Gastroesophageal sphincter (tissue), 4 donors: ENCODE data around the gene SNPH. TPM values are rescaled to one million over a fixed set of nuclear protein-coding genes. Genes with fewer than 3 reads are reported as not detected.

ENCODE experiments used
- ATAC-seq: fragments of 150-250 bp; one replicate; pipeline ENCODE4 v1.9.1; 2016; ENCODE audit warnings: mild to moderate bottlenecking, moderate library complexity
- H3K27ac ChIP-seq, 4 donors: fragments of 200-600 bp; sonication (generic) in 3 of 4; 1 replicate in 3 of 4; 2 replicates in 1 of 4; pipeline ENCODE4 v1.5.1; 2016 to 2019
- H3K27me3 ChIP-seq: fragments of 200-600 bp; sonication (generic); one replicate; pipeline ENCODE4 v1.5.1; 2019
- H3K36me3 ChIP-seq, 2 donors: fragments of 200-600 bp; sonication (generic); one replicate each; pipeline ENCODE4 v1.5.1; 2019; ENCODE audit warnings: control low read depth in 1 of 2
- H3K4me1 ChIP-seq, 3 donors: fragments of 200-600 bp; sonication (generic); 1 replicate in 2 of 3; 2 replicates in 1 of 3; pipeline ENCODE4 v1.5.1; 2016 to 2019; ENCODE audit warnings: control low read depth in 2 of 3
- H3K4me3 ChIP-seq, 2 donors: fragments of 200-600 bp; sonication (generic); one replicate each; pipeline ENCODE4 v1.5.1; 2019; ENCODE audit warnings: mild to moderate bottlenecking in 1 of 2, moderate library complexity in 1 of 2
- H3K9me3 ChIP-seq, 3 donors: fragments of 200-600 bp; sonication (generic); one replicate each; pipeline ENCODE4 v1.5.1; 2017 to 2019; ENCODE audit warnings: control low read depth in 2 of 3
- EP300 ChIP-seq: sonication (generic); formaldehyde crosslinking; IDR thresholded peaks from one replicate; pipeline ENCODE4 v1.6.1; 2017; ENCODE audit warnings: antibody characterized with exemption, mild to moderate bottlenecking
- POLR2A ChIP-seq, 2 donors: fragments of 450-650 bp; IDR thresholded peaks; one replicate each; pipeline ENCODE4 v1.6.1; 2017; ENCODE audit warnings: antibody characterized with exemption in 2 of 2, mild to moderate bottlenecking in 2 of 2, moderate library complexity in 1 of 2
- POLR2AphosphoS5 ChIP-seq: sonication (generic); formaldehyde crosslinking; IDR thresholded peaks from one replicate; pipeline ENCODE4 v1.6.1; 2017; ENCODE audit warnings: antibody characterized with exemption
- WGBS, 2 donors: methylation state at CpG; one replicate each; pipeline ENCODE4 v1.1.5; 2018; ENCODE audit warnings: low coverage in 1 of 2; 5-methylcytosine and 5-hydroxymethylcytosine counted together
- total RNA-seq, 4 donors: library from RNA; depleted of rRNA; stranded (reverse); fragments of >200 nt; gene quantifications; one replicate each; pipeline ENCODE4 v1.1.0, GENCODE V29; 2016
- TF ChIP-seq, protein P1 (sequence below), 4 experiments: fragments of 200-600 bp in 2 of 4; fragments of 450-650 bp in 2 of 4; sonication (generic) in 1 of 4; IDR thresholded peaks; one replicate each; pipeline ENCODE4 v1.5.1; 2017 to 2019; ENCODE audit warnings: antibody characterized with exemption in 4 of 4, mild to moderate bottlenecking in 2 of 4, moderate library complexity in 2 of 4

SNPH gene
- total RNA-seq, 4 donors from 2014 or later, result 9.8 to 31.6 (median 12.5) TPM

DNA sequence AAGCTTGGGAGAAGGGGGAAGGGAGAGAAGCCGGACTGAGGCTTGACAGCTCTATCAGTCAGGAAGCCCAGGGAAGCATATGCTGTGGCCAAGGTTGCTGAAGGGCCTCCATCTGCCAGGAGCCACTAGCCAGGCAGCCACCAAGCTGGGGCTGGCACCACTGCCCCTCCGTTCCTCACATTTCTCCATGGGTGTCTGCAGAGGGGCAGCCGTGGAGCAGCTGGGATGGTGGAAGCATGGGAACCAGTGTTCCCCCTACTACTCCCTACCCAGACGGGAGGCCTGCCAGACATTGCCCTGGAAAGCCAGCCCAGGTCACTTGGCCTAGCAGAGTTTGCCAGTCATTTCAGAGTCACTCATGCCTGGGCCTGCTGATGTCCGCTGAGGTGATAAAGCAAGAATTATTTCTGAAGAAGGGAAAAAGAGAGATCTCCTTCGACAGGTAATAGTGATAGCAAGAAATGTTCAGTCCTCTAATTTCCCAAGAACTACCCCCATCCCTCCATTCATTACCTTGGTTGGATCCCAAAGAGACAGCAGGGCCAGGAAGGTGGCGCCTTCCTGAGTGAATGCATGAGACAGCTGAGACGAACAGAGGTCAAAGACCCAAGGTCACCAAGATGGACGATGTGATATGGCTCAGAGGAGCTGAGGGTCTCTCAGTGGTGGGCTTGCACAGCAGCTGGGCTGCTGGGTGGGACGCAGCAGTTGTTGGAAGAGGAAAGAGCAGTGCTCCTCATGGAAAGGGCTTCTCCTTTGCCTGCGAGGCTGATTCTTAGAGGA, 21.9 kb downstream of the SNPH start:
- no peaks in the 10 kb centered on the region for H3K27me3 ChIP-seq
- no peaks in the 10 kb centered on the region for H3K9me3 ChIP-seq
- H3K36me3 ChIP-seq, result no peaks in the 10 kb centered on the region
- no peak overlapping the region for H3K27ac ChIP-seq
- TF ChIP-seq EP300 (no peak), POLR2AphosphoS5 (no peak), POLR2A (IDR thresholded peaks at IDR 0.05) (no peak)
- TF ChIP-seq, protein P1, sequence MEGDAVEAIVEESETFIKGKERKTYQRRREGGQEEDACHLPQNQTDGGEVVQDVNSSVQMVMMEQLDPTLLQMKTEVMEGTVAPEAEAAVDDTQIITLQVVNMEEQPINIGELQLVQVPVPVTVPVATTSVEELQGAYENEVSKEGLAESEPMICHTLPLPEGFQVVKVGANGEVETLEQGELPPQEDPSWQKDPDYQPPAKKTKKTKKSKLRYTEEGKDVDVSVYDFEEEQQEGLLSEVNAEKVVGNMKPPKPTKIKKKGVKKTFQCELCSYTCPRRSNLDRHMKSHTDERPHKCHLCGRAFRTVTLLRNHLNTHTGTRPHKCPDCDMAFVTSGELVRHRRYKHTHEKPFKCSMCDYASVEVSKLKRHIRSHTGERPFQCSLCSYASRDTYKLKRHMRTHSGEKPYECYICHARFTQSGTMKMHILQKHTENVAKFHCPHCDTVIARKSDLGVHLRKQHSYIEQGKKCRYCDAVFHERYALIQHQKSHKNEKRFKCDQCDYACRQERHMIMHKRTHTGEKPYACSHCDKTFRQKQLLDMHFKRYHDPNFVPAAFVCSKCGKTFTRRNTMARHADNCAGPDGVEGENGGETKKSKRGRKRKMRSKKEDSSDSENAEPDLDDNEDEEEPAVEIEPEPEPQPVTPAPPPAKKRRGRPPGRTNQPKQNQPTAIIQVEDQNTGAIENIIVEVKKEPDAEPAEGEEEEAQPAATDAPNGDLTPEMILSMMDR (IDR thresholded peaks at IDR 0.05), result no peak
- 71 to 72% methylated on average over 4 to 7 of the region's 11 CpGs for WGBS, 2 donors
- no peak for ATAC-seq
- no peaks in the 10 kb centered on the region for H3K4me1 ChIP-seq
- H3K4me3 ChIP-seq, result no peak overlapping the region

- H3K4me1 ChIP-seq, result no peaks in the 10 kb centered on the region
- peak overlapping the region in 1 of 4 donors; percentile 34 for H3K27ac ChIP-seq
- no peak for ATAC-seq
- 17 to 86% methylated on average over 2 of the region's 5 CpGs for WGBS, 2 donors
- TF ChIP-seq EP300 (no peak), POLR2AphosphoS5 (peak; percentile 23), POLR2A (IDR thresholded peaks at IDR 0.05) (no peak)
- no peak overlapping the region for H3K4me3 ChIP-seq
- H3K36me3 ChIP-seq, result peaks cover 0 to 5% of the 10 kb centered on the region in 2 donors
- no peaks in the 10 kb centered on the region for H3K9me3 ChIP-seq
- H3K27me3 ChIP-seq, result no peaks in the 10 kb centered on the region
Observed at GRCh38 chr20:1291191-1291741, 25.2 kb downstream of the SNPH start.

- H3K4me3 ChIP-seq, result no peak overlapping the region
- H3K27ac ChIP-seq, result no peak overlapping the region
- 57 to 88% methylated on average over 1 of the region's 1 CpG for WGBS, 2 donors
- H3K36me3 ChIP-seq, result peaks cover 0 to 19% of the 10 kb centered on the region in 2 donors
- TF ChIP-seq POLR2A (IDR thresholded peaks at IDR 0.05) (no peak), POLR2AphosphoS5 (no peak), EP300 (no peak)
- TF ChIP-seq, protein P1 (IDR thresholded peaks at IDR 0.05), result no peak
- H3K9me3 ChIP-seq, result no peaks in the 10 kb centered on the region
- no peaks in the 10 kb centered on the region for H3K27me3 ChIP-seq
- no peaks in the 10 kb centered on the region for H3K4me1 ChIP-seq
- ATAC-seq, result no peak
Observed at GRCh38 chr20:1292620-1293019, 26.5 kb downstream of the SNPH start.

GRCh38 chr20:1293641-1294379, 27.7 kb downstream of the SNPH start:
- no peak overlapping the region for H3K4me3 ChIP-seq
- ATAC-seq, result no peak
- no peaks in the 10 kb centered on the region for H3K27me3 ChIP-seq
- H3K36me3 ChIP-seq, result peaks cover 0 to 27% of the 10 kb centered on the region in 2 donors
- WGBS, 2 donors, result 80 to 89% methylated on average over 1 to 3 of the region's 6 CpGs
- H3K4me1 ChIP-seq, result no peaks in the 10 kb centered on the region
- H3K27ac ChIP-seq, result no peak overlapping the region
- TF ChIP-seq, protein P1 (IDR thresholded peaks at IDR 0.05), result no peak
- TF ChIP-seq POLR2A (IDR thresholded peaks at IDR 0.05) (no peak), POLR2AphosphoS5 (no peak), EP300 (no peak)
- no peaks in the 10 kb centered on the region for H3K9me3 ChIP-seq

DNA sequence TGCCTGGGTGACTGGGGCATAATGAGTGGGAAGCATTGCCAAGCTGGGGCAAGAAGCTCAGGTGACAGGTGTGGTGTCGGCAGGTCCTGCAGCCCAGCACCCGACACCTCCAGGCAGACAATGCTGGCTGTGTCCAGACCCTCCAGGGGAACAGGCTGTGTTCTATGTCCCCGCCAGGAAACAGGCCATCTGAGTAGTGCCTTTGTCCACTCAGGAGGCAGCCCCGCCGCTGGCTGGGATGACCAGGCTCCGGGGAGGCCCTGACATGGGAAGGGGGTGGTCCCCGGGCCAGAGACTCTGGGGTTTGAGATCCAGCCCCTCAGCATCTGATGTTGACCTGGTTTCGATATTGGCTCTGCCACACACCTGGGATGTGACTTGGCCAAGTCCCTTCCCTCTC, 28.4 kb downstream of the SNPH start:
- TF ChIP-seq POLR2AphosphoS5 (no peak), EP300 (no peak)
- no CpG with 5 or more reads among the region's 8 CpGs for WGBS, 2 donors
- ATAC-seq, result no peak
- no peaks in the 10 kb centered on the region for H3K27me3 ChIP-seq
- peaks cover 0 to 34% of the 10 kb centered on the region in 2 donors for H3K36me3 ChIP-seq
- H3K4me3 ChIP-seq, result no peak overlapping the region
- H3K4me1 ChIP-seq, result no peaks in the 10 kb centered on the region
- no peaks in the 10 kb centered on the region for H3K9me3 ChIP-seq
- H3K27ac ChIP-seq, result no peak overlapping the region
